AG09309 (cell line): Measurements from ENCODE around the gene PAX5.

Experiments used
- DNase-seq: peaks from one replicate; pipeline ENCODE4 v3.0.0-alpha.2; 2010; ENCODE audit warnings: low read depth
- H3K4me3 ChIP-seq: 2 replicates; pipeline ENCODE4 v1.5.1; 2011; ENCODE audit warnings: mild to moderate bottlenecking, low read depth, low read length, moderate library complexity; ENCODE audit not compliant: control insufficient read depth
- TF ChIP-seq, protein P1 (sequence below): IDR thresholded peaks from 2 replicates; pipeline ENCODE4 v1.5.1; 2011; ENCODE audit warnings: mild to moderate bottlenecking, low read depth, low read length, inconsistent platforms; ENCODE audit not compliant: insufficient read depth, control insufficient read depth; ENCODE audit errors: missing control alignments

The PAX5 gene

GRCh38 chr9:37002413-37003217 is 31.5 kb downstream of the PAX5 start:
- TF ChIP-seq, protein P1, sequence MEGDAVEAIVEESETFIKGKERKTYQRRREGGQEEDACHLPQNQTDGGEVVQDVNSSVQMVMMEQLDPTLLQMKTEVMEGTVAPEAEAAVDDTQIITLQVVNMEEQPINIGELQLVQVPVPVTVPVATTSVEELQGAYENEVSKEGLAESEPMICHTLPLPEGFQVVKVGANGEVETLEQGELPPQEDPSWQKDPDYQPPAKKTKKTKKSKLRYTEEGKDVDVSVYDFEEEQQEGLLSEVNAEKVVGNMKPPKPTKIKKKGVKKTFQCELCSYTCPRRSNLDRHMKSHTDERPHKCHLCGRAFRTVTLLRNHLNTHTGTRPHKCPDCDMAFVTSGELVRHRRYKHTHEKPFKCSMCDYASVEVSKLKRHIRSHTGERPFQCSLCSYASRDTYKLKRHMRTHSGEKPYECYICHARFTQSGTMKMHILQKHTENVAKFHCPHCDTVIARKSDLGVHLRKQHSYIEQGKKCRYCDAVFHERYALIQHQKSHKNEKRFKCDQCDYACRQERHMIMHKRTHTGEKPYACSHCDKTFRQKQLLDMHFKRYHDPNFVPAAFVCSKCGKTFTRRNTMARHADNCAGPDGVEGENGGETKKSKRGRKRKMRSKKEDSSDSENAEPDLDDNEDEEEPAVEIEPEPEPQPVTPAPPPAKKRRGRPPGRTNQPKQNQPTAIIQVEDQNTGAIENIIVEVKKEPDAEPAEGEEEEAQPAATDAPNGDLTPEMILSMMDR, result no peak
- no peak overlapping the region for H3K4me3 ChIP-seq
- DNase-seq, result no peak

DNA sequence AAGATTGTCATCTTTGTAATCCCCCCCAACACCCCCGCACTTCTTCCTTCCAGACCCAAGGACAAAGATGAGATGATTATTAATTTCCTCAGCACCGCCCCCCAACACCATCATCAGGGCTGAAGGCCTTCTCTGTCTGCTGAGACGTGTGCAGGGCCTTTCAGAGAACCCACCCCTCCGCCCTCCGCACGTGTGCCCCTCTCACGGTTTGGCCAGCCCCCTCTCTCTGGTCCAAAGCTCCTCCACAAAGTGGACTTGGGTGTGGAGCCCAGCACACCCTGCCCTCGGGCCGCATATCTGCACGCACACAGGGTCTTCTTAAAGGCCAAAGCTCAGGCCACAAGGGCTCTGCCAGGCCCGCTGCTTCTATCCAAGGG is 32.0 kb downstream of the PAX5 start:
- no peak overlapping the region for H3K4me3 ChIP-seq
- DNase-seq, result no peak
- TF ChIP-seq, protein P1, result no peak

- TF ChIP-seq, protein P1, result no peak
- no peak for DNase-seq
- H3K4me3 ChIP-seq, result no peak overlapping the region
These were observed 32.6 kb downstream of the PAX5 start for GRCh38 chr9:37001459-37001858.

DNA sequence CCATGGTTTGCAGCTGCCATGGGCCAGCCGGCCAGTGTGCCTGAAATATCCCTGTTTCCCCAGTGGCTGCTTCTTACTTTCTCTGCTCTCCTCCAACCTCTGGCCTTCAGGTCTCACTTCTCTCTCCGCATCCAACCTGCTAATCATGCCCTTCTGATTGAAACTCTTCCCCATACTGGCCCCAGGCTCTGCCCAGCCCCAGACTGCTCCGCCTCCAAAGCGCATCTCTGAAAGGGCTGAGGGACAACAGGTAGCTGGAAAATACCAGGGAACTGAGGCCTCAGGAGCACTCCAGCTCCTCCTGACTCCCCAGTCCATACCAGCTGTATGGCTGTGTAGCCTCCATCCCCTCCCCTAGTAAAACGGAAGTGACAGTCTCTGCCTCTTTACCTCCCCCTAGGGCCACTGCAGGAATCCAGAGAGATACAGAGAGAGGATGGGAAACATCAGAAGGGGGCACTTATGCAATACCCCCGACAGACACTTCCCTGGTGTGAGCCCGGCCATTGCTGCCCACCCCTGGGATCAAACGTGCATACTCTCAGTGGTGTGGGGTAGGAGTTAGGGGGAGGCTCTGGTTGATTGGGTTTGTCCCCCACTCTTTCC is 34.2 kb downstream of the PAX5 start:
- DNase-seq, result no peak
- TF ChIP-seq, protein P1, result no peak

GRCh38 chr9:36997414-36997813 is 36.7 kb downstream of the PAX5 start:
- H3K4me3 ChIP-seq, result no peak overlapping the region
- TF ChIP-seq, protein P1, result no peak
- no peak for DNase-seq

More for the DNA sequence above, 34.2 kb downstream of the PAX5 start:
- no peak overlapping the region for H3K4me3 ChIP-seq

- TF ChIP-seq, protein P1, result no peak
- no peak for DNase-seq
- H3K4me3 ChIP-seq, result no peak overlapping the region
These were observed 37.4 kb downstream of the PAX5 start for GRCh38 chr9:36996706-36997086.
